ENCODE measurements around the gene KLHL30.

- TF ChIP-seq CTCF (IDR thresholded peaks at IDR 0.05; ENCODE audit: low read length) (peak; percentile 96), EZH2 (IDR thresholded peaks at IDR 0.05; ENCODE audit: borderline replicate concordance, low read length) (no peak)
Measured at GRCh38 chr2:238160206-238161129, 22.0 kb downstream of the KLHL30 start.

Measured in OCI-LY1 (cell line).